GM12878 (cell line): ENCODE data around the gene ITPRIPL1. TPM values are rescaled to one million over a fixed set of nuclear protein-coding genes. Genes with fewer than 3 reads are reported as not detected.

ENCODE experiments used
- ATAC-seq: fragments of 200-7000 bp; cut with Tn5 transposase; 3 replicates; pipeline ENCODE4 v1.9.1; 2020; ENCODE audit warnings: mild to moderate bottlenecking, moderate library complexity
- BruUV-seq: library from RNA; stranded (reverse); fragments of 400-500 nt; replicated peaks from 2 replicates; lab custom pipeline; 2021; lab: Mats Ljungman, UMichigan
- CTCF ChIA-PET: fragments of 300-600 bp; sonication (Branson Sonifier 250); formaldehyde crosslinking; extraction: SDS; loops from one replicate; lab custom pipeline; 2021; ENCODE audit warnings: inconsistent platforms; lab: Yijun Ruan, JAX
- POLR2A ChIA-PET: fragments of 350-600 bp; formaldehyde crosslinking; extraction: SDS; loops from one replicate; lab custom pipeline; 2021; ENCODE audit warnings: inconsistent platforms; lab: Charles Lee
- RAD21 ChIA-PET: fragments of 300-600 bp; sonication (Branson Sonifier 250); formaldehyde crosslinking; loops from one replicate; lab custom pipeline; 2023; ENCODE audit warnings: antibody characterized with exemption; ENCODE audit not compliant: unreplicated experiment; lab: Charles Lee
- SMC1A ChIA-PET: fragments of 300-600 bp; sonication (Branson Sonifier 250); formaldehyde crosslinking; loops from one replicate; lab custom pipeline; 2023; ENCODE audit not compliant: unreplicated experiment, uncharacterized antibody; lab: Charles Lee
- DNase-seq: peaks from one replicate; pipeline ENCODE4 v3.0.0-alpha.2; 2011; ENCODE audit warnings: low read depth, low spot score
- FAIRE-seq: peaks from 3 replicates; lab custom pipeline; 2011; peaks lifted over from hg19 to GRCh38; lab: Jason Lieb, UNC
- H2AFZ ChIP-seq: 2 replicates; pipeline ENCODE4 v1.6.0; 2011; ENCODE audit warnings: low read depth, low read length, control low read depth; ENCODE audit not compliant: control insufficient read depth
- H3K27ac ChIP-seq: 2 replicates; pipeline ENCODE4 v1.5.1; 2011; ENCODE audit warnings: control low read depth; ENCODE audit not compliant: control insufficient read depth, insufficient read depth
- H3K27me3 ChIP-seq, 2 experiments: replicated peaks in 1 of 2; 2 replicates each; pipeline versions ENCODE4 v1.6.0 to v1.6.1; 2011; ENCODE audit warnings: low read length in 1 of 2; ENCODE audit not compliant: control insufficient read depth in 2 of 2, insufficient read depth in 2 of 2
- H3K36me3 ChIP-seq, 2 experiments: 2 replicates each; pipeline ENCODE4 v1.5.1; 2011; ENCODE audit warnings: low read length in 1 of 2; ENCODE audit not compliant: control insufficient read depth in 2 of 2, insufficient read depth in 2 of 2
- H3K4me1 ChIP-seq: 2 replicates; pipeline ENCODE4 v1.6.1; 2011; ENCODE audit warnings: mild to moderate bottlenecking, low read length, moderate library complexity, mixed read lengths; ENCODE audit not compliant: control insufficient read depth, insufficient read depth
- H3K4me2 ChIP-seq: 2 replicates; pipeline ENCODE4 v1.6.0; 2011; ENCODE audit warnings: control low read depth; ENCODE audit not compliant: control insufficient read depth, insufficient read depth
- H3K4me3 ChIP-seq: fragments of 200-600 bp; sonication (generic); 2 replicates; pipeline ENCODE4 v1.5.1; 2016
- H3K79me2 ChIP-seq: 2 replicates; pipeline ENCODE4 v1.6.0; 2011; ENCODE audit warnings: low read length; ENCODE audit not compliant: control insufficient read depth, insufficient read depth
- H3K9ac ChIP-seq: 2 replicates; pipeline ENCODE4 v1.8.0; 2011; ENCODE audit warnings: low read length, control low read depth, mixed read lengths; ENCODE audit not compliant: control insufficient read depth, insufficient read depth
- H3K9me3 ChIP-seq: replicated peaks from 3 replicates; pipeline ENCODE4 v1.5.1; 2011; ENCODE audit warnings: mild to moderate bottlenecking, low read length; ENCODE audit not compliant: control insufficient read depth, insufficient read depth
- H4K20me1 ChIP-seq: 2 replicates; pipeline ENCODE4 v1.6.0; 2011; ENCODE audit not compliant: control insufficient read depth, insufficient read depth
- CBX3 ChIP-seq: fragments of 200-600 bp; sonication (generic); IDR thresholded peaks from 2 replicates; pipeline ENCODE4 v1.6.1; 2016; ENCODE audit warnings: low read depth, borderline replicate concordance
- CBX5 ChIP-seq: sonication (generic); IDR thresholded peaks from 2 replicates; pipeline ENCODE4 v1.6.1; 2016; ENCODE audit warnings: low read depth, moderate library complexity, mild to moderate bottlenecking, inconsistent platforms
- ESRRA ChIP-seq: IDR thresholded peaks from 2 replicates; pipeline ENCODE4 v1.6.1; 2012; ENCODE audit warnings: mild to moderate bottlenecking, low read length, improper control_type of control experiment
- FOXK2 ChIP-seq: fragments of 450-650 bp; IDR thresholded peaks from 2 replicates; pipeline ENCODE4 v1.6.1; 2017; ENCODE audit warnings: mild to moderate bottlenecking, moderate library complexity
- JUND ChIP-seq: IDR thresholded peaks from 2 replicates; pipeline ENCODE4 v1.6.1; 2012; ENCODE audit warnings: low read depth, mild to moderate bottlenecking, low read length, improper control_type of control experiment, moderate library complexity
- POU2F2 ChIP-seq: IDR thresholded peaks from 3 replicates; pipeline ENCODE4 v1.6.1; 2011; ENCODE audit warnings: low read depth, mild to moderate bottlenecking, low read length, borderline replicate concordance
- RAD21 ChIP-seq: IDR thresholded peaks from 2 replicates; pipeline ENCODE4 v1.6.1; 2011; ENCODE audit warnings: mild to moderate bottlenecking, low read depth, low read length, moderate library complexity; ENCODE audit not compliant: insufficient read depth
- RAD51 ChIP-seq: fragments of 450-650 bp; IDR thresholded peaks from 2 replicates; pipeline ENCODE4 v1.6.1; 2016; ENCODE audit warnings: moderate library complexity, mild to moderate bottlenecking, inconsistent platforms
- RFX5 ChIP-seq: IDR thresholded peaks from 2 replicates; pipeline ENCODE4 v1.6.1; 2011; ENCODE audit warnings: low read depth, low read length, improper control_type of control experiment
- SMAD5 ChIP-seq: IDR thresholded peaks from 2 replicates; pipeline ENCODE4 v1.6.1; 2016; ENCODE audit warnings: antibody characterized with exemption, low read depth
- SREBF2 ChIP-seq: IDR thresholded peaks from 2 replicates; pipeline ENCODE4 v1.6.1; 2012; ENCODE audit warnings: mild to moderate bottlenecking, low read length
- SUPT20H ChIP-seq: IDR thresholded peaks from 2 replicates; pipeline ENCODE4 v1.6.1; 2011; ENCODE audit warnings: low read depth, mild to moderate bottlenecking, low read length, moderate library complexity, borderline replicate concordance; ENCODE audit not compliant: control insufficient read depth
- TCF12 ChIP-seq: IDR thresholded peaks from 2 replicates; pipeline ENCODE4 v1.6.1; 2011; ENCODE audit warnings: low read depth, mild to moderate bottlenecking, low read length
- YBX1 ChIP-seq: fragments of 450-650 bp; IDR thresholded peaks from 2 replicates; pipeline ENCODE4 v1.6.1; 2016; ENCODE audit warnings: antibody characterized with exemption
- WGBS: methylation state at CpG from one replicate; pipeline ENCODE4 v1.1.6; 2016; ENCODE audit warnings: low lambda C conversion rate; ENCODE audit not compliant: insufficient replicate concordance, insufficient coverage; ENCODE audit errors: missing lambda C conversion rate; 5-methylcytosine and 5-hydroxymethylcytosine counted together
- in situ Hi-C: fragments of 300-500 bp; cut with MboI; formaldehyde crosslinking; loops from 9 replicates; pipeline ENCODE4 v1.14.3; 2018; ENCODE audit warnings: mixed read lengths
- intact Hi-C: fragments of 100-400 bp; cut with micrococcal nuclease; formaldehyde crosslinking; loops from one replicate; pipeline ENCODE4 v1.14.2; 2022; ENCODE audit not compliant: unreplicated experiment
- polyA plus RNA-seq, 11 experiments: library from polyadenylated mRNA; depleted of rRNA in 4 of 11; unstranded in 6 of 11; stranded (reverse) in 5 of 11; fragments of >200 nt; fragmentation: Nextera tagmentation in 4 of 11; fragmentation: Illumina TruSeq in 1 of 11; extraction: Ambion mirVana in 4 of 11; extraction: Trizol in 1 of 11; gene quantifications; 1 replicate in 1 of 11; 2 replicates in 10 of 11; pipeline versions ENCODE4 v1.2.1 to v1.2.3, GENCODE V29; 2011 to 2016; ENCODE audit warnings: inconsistent platforms in 2 of 11, missing spikeins in 2 of 11, low read depth in 1 of 11
- total RNA-seq, 4 experiments: library from RNA; depleted of rRNA in 3 of 4; stranded (reverse); fragments of >200 nt in 3 of 4; fragmentation: Illumina TruSeq in 1 of 4; extraction: Trizol in 1 of 4; gene quantifications; 2 replicates each; pipeline versions ENCODE4 v1.2.1 to v1.2.3, GENCODE V29; 2013 to 2021
- TF ChIP-seq, protein P1 (sequence below): fragments of 450-650 bp; IDR thresholded peaks from 2 replicates; pipeline ENCODE4 v1.6.1; 2017; ENCODE audit warnings: mild to moderate bottlenecking, moderate library complexity
- TF ChIP-seq, protein P2 (sequence below): IDR thresholded peaks from 2 replicates; pipeline ENCODE4 v1.6.1; 2011; ENCODE audit warnings: low read depth, mild to moderate bottlenecking, low read length, moderate library complexity, borderline replicate concordance; ENCODE audit errors: extremely low read depth

The ITPRIPL1 gene
- total and polyA plus RNA-seq, 10 of the 15 experiments (the other 5 are each of a cell fraction or from before 2014, with no cell fraction given): 4.9 to 28.7 (median 14.3) TPM

- Histone ChIP-seq H3K79me2 (peaks cover 13% of the 10 kb centered on the region), H4K20me1 (no peaks in the 10 kb centered on the region), H3K4me1 (peaks cover 26% of the 10 kb centered on the region)
- intact Hi-C loops: no loop called here
- TF ChIP-seq, protein P1, sequence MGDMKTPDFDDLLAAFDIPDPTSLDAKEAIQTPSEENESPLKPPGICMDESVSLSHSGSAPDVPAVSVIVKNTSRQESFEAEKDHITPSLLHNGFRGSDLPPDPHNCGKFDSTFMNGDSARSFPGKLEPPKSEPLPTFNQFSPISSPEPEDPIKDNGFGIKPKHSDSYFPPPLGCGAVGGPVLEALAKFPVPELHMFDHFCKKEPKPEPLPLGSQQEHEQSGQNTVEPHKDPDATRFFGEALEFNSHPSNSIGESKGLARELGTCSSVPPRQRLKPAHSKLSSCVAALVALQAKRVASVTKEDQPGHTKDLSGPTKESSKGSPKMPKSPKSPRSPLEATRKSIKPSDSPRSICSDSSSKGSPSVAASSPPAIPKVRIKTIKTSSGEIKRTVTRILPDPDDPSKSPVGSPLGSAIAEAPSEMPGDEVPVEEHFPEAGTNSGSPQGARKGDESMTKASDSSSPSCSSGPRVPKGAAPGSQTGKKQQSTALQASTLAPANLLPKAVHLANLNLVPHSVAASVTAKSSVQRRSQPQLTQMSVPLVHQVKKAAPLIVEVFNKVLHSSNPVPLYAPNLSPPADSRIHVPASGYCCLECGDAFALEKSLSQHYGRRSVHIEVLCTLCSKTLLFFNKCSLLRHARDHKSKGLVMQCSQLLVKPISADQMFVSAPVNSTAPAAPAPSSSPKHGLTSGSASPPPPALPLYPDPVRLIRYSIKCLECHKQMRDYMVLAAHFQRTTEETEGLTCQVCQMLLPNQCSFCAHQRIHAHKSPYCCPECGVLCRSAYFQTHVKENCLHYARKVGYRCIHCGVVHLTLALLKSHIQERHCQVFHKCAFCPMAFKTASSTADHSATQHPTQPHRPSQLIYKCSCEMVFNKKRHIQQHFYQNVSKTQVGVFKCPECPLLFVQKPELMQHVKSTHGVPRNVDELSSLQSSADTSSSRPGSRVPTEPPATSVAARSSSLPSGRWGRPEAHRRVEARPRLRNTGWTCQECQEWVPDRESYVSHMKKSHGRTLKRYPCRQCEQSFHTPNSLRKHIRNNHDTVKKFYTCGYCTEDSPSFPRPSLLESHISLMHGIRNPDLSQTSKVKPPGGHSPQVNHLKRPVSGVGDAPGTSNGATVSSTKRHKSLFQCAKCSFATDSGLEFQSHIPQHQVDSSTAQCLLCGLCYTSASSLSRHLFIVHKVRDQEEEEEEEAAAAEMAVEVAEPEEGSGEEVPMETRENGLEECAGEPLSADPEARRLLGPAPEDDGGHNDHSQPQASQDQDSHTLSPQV: no peak
- TF ChIP-seq YBX1 (no peak), SREBF2 (no peak), CBX5 (no peak), FOXK2 (no peak), CBX3 (no peak), JUND (no peak), SMAD5 (no peak), TCF12 (no peak), POU2F2 (no peak), RAD21 (no peak), RFX5 (no peak), RAD51 (no peak), ESRRA (no peak), SUPT20H (no peak)
- TF ChIP-seq, protein P2, sequence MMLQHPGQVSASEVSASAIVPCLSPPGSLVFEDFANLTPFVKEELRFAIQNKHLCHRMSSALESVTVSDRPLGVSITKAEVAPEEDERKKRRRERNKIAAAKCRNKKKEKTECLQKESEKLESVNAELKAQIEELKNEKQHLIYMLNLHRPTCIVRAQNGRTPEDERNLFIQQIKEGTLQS: no peak
- TF ChIP-seq, all 136 proteins: peak for 0
- BruUV-seq: no TSS peak
- peak overlapping the region; percentile 75 for H3K9ac ChIP-seq
- ChIA-PET POLR2A (interaction anchor here (3.3 to 7.7 kb wide), 2 partner anchors 9 to 18 kb away, joined by 12 to 151 read pairs; partner anchors contain the start of gene NCAPH), RAD21 (interaction anchor here (0.7 kb wide), 1 partner anchor 10 kb away, joined by 3 read pairs; no protein-coding TSS in a partner anchor), SMC1A (interaction anchor here (13.4 kb wide), 1 partner anchor 11 kb away, joined by 231 read pairs; the partner anchor contains the start of gene NCAPH), CTCF (interaction anchor here (1.6 to 2.1 kb wide), 2 partner anchors 8 to 188 kb away, joined by 5 to 6 read pairs; partner anchors contain the start of genes ASTL and NCAPH)
- no peak overlapping the region for H2AFZ ChIP-seq
- no peak for DNase-seq
- peak overlapping the region; percentile 89 for H3K4me3 ChIP-seq
- H3K36me3 ChIP-seq: peaks cover 2 to 5% of the 10 kb centered on the region in 2 experiments; a peak in 2 of 4 replicates
- ATAC-seq: no peak
- H3K27ac ChIP-seq: no peak overlapping the region; the same call in 1 of the 2 replicates
- no peaks in the 10 kb centered on the region for H3K27me3 ChIP-seq
- H3K4me2 ChIP-seq: peak overlapping the region; percentile 95
- FAIRE-seq: no peak
- H3K9me3 ChIP-seq: no peaks in the 10 kb centered on the region
- WGBS: 99% methylated on average over 8 of the region's 8 CpGs
- in situ Hi-C loops: no loop called here
These were observed 1.4 kb downstream of the ITPRIPL1 start for GRCh38 chr2:96326564-96326963.
